ENCODE data around the gene TCP11L1.

Gene TCP11L1

GRCh38 chr11:33055375-33055774 lies 16.0 kb downstream of the TCP11L1 start:
- DNase-seq (ENCODE audit: low spot score): no peak
- in situ Hi-C loops (cut with MboI; ENCODE audit: low pct_unique_long_range_greater_than_20kb, low sequenced_read_pairs, unreplicated experiment): no loop called here
- TF ChIP-seq CTCF (IDR thresholded peaks at IDR 0.05; ENCODE audit: extremely low read depth, insufficient read depth, missing control alignments): no peak

GRCh38 chr11:33057284-33057683 lies 17.9 kb downstream of the TCP11L1 start:
- TF ChIP-seq CTCF (IDR thresholded peaks at IDR 0.05; ENCODE audit: extremely low read depth, insufficient read depth, missing control alignments): no peak
- DNase-seq (ENCODE audit: low spot score): no peak
- in situ Hi-C loops (cut with MboI; ENCODE audit: low pct_unique_long_range_greater_than_20kb, low sequenced_read_pairs, unreplicated experiment): no loop called here

- DNase-seq (ENCODE audit: low spot score): no peak
- TF ChIP-seq CTCF (IDR thresholded peaks at IDR 0.05; ENCODE audit: extremely low read depth, insufficient read depth, missing control alignments): no peak
- in situ Hi-C loops (cut with MboI; ENCODE audit: low pct_unique_long_range_greater_than_20kb, low sequenced_read_pairs, unreplicated experiment): no loop called here
Observed at GRCh38 chr11:33059331-33060007, 20.1 kb downstream of the TCP11L1 start.

GRCh38 chr11:33060271-33060670 lies 20.9 kb downstream of the TCP11L1 start:
- no peak for TF ChIP-seq CTCF (IDR thresholded peaks at IDR 0.05; ENCODE audit: extremely low read depth, insufficient read depth, missing control alignments)
- no peak for DNase-seq (ENCODE audit: low spot score)
- in situ Hi-C loops (cut with MboI; ENCODE audit: low pct_unique_long_range_greater_than_20kb, low sequenced_read_pairs, unreplicated experiment): no loop called here

GRCh38 chr11:33062137-33062536 lies 22.8 kb downstream of the TCP11L1 start:
- no peak for TF ChIP-seq CTCF (IDR thresholded peaks at IDR 0.05; ENCODE audit: extremely low read depth, insufficient read depth, missing control alignments)
- in situ Hi-C loops (cut with MboI; ENCODE audit: low pct_unique_long_range_greater_than_20kb, low sequenced_read_pairs, unreplicated experiment): no loop called here
- no peak for DNase-seq (ENCODE audit: low spot score)

GRCh38 chr11:33063326-33063881 lies 24.0 kb downstream of the TCP11L1 start:
- peak; percentile 41 for DNase-seq (ENCODE audit: low spot score)
- TF ChIP-seq CTCF (IDR thresholded peaks at IDR 0.05; ENCODE audit: extremely low read depth, insufficient read depth, missing control alignments): no peak
- in situ Hi-C loops (cut with MboI; ENCODE audit: low pct_unique_long_range_greater_than_20kb, low sequenced_read_pairs, unreplicated experiment): no loop called here
